Panc1 (cell line): ENCODE results near the gene TCOF1. TPM values are rescaled to one million over a fixed set of nuclear protein-coding genes. Genes with fewer than 3 reads are reported as not detected.

Experiments
- ATAC-seq: fragments of 200-7000 bp; cut with Tn5 transposase; 2 replicates; pipeline ENCODE4 v1.9.1; 2020; ENCODE audit warnings: mild to moderate bottlenecking, moderate library complexity
- BruUV-seq: library from RNA; stranded (reverse); fragments of 400-500 nt; replicated peaks from 2 replicates; lab custom pipeline; 2021; lab: Mats Ljungman, UMichigan
- CTCF ChIA-PET: fragments of 300-600 bp; sonication (Branson Sonifier 250); formaldehyde crosslinking; loops from one replicate; lab custom pipeline; 2022; ENCODE audit warnings: antibody characterized with exemption; lab: Charles Lee
- POLR2A ChIA-PET: fragments of 300-600 bp; sonication (Branson Sonifier 250); formaldehyde crosslinking; loops from one replicate; lab custom pipeline; 2022; ENCODE audit warnings: antibody characterized with exemption; lab: Charles Lee
- DNase-seq: peaks from one replicate; pipeline ENCODE4 v3.0.0-alpha.2; 2010; ENCODE audit warnings: low read depth, low spot score
- H3K27ac ChIP-seq: 2 replicates; pipeline ENCODE4 v1.5.1; 2011; ENCODE audit warnings: mild to moderate bottlenecking, low read length, inconsistent platforms
- H3K27me3 ChIP-seq: fragments of 200-500 bp; sonication (Bioruptor generic); 2 replicates; pipeline ENCODE4 v1.6.0; 2014; ENCODE audit warnings: low read length, inconsistent platforms; ENCODE audit not compliant: control insufficient read depth, insufficient read depth
- H3K36me3 ChIP-seq: fragments of 200-500 bp; sonication (Bioruptor generic); 2 replicates; pipeline ENCODE4 v1.5.1; 2014; ENCODE audit warnings: inconsistent platforms, mild to moderate bottlenecking, low read length, moderate library complexity; ENCODE audit not compliant: control insufficient read depth, insufficient read depth
- H3K4me1 ChIP-seq: 2 replicates; pipeline ENCODE4 v1.5.1; 2011; ENCODE audit warnings: inconsistent platforms, mild to moderate bottlenecking, low read length, moderate library complexity; ENCODE audit not compliant: control insufficient read depth, insufficient read depth
- H3K4me3 ChIP-seq, 2 experiments: 2 replicates each; pipeline ENCODE4 v1.5.1; 2011 to 2012; ENCODE audit warnings: low read depth in 2 of 2, low read length in 2 of 2, mild to moderate bottlenecking in 2 of 2, inconsistent platforms in 1 of 2, moderate library complexity in 1 of 2
- H3K9me3 ChIP-seq: fragments of 200-500 bp; sonication (Bioruptor generic); 2 replicates; pipeline ENCODE4 v1.5.1; 2014; ENCODE audit warnings: low read depth, mild to moderate bottlenecking, inconsistent platforms, low read length, moderate library complexity; ENCODE audit not compliant: control insufficient read depth, insufficient read depth
- POLR2AphosphoS5 ChIP-seq: IDR thresholded peaks from 2 replicates; pipeline ENCODE4 v1.6.1; 2012; ENCODE audit warnings: mild to moderate bottlenecking, low read depth, low read length, moderate library complexity
- SIN3A ChIP-seq: IDR thresholded peaks from 2 replicates; pipeline ENCODE4 v1.6.1; 2012; ENCODE audit warnings: low read depth, mild to moderate bottlenecking, low read length, moderate library complexity, borderline replicate concordance; ENCODE audit not compliant: insufficient read depth
- TCF7L2 ChIP-seq: IDR thresholded peaks from 2 replicates; pipeline ENCODE4 v1.6.1; 2011; ENCODE audit warnings: mild to moderate bottlenecking, low read depth, low read length, inconsistent platforms
- in situ Hi-C: cut with HindIII; loops from 2 replicates; pipeline ENCODE4 v1.10.0; 2016; ENCODE audit warnings: low sequenced_read_pairs, low pct_unique_long_range_greater_than_20kb
- intact Hi-C: fragments of 100-400 bp; cut with micrococcal nuclease; formaldehyde crosslinking; loops from one replicate; pipeline ENCODE4 v1.10.0; 2022; ENCODE audit not compliant: unreplicated experiment
- total RNA-seq: library from RNA; stranded (reverse); gene quantifications from one replicate; pipeline ENCODE4 v1.2.1, GENCODE V29; 2021; ENCODE audit not compliant: unreplicated experiment
- TF ChIP-seq, protein P1 (sequence below), 2 experiments: IDR thresholded peaks; 2 replicates each; pipeline ENCODE4 v1.6.1; 2011 to 2012; ENCODE audit warnings: low read depth in 2 of 2, control low read depth in 1 of 2, low read length in 1 of 2, mild to moderate bottlenecking in 1 of 2, moderate library complexity in 1 of 2; ENCODE audit not compliant: insufficient read depth in 1 of 2
- TF ChIP-seq, protein P2 (sequence below): fragments of 450-650 bp; IDR thresholded peaks from 2 replicates; pipeline ENCODE4 v1.5.1; 2017; ENCODE audit warnings: mild to moderate bottlenecking

TCOF1 gene
- total RNA-seq, 1 experiment from 2014 or later = 92.8 TPM

DNA sequence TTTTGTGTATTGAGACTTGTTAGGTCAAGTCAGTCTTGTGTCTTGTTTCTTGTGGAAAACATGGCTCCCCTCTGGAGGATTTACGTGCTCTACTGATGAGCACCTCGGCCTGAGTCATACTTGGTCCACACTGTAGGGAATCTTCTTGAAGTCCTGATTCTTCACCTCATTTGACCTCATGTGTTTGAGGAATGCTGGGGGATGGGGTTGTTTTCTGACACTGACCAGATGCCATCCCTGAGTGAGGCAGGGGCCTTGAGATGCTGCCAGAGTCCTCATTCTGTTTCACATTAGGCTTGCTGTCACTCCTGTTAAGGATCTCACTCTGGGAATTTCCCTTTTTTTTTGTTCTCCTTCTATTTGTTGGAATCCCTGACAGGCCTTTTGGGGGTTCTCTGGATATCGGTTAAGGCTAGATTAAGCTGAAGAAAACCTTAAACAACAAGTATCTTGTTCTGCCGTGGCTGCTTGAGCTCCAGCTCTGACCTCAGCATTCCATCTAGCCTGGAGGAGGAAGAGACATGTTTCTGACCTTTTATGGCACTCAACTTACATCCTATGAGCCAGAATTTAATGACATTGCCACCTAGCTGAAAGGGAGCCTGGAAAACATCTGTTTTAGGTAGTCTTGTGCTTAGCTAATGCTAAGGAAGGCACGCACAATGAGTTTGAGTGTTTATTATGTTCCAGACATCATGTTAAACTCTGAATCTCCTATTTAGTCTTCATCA lies 20.6 kb downstream of the TCOF1 start:
- in situ Hi-C loops (no loop called here), intact Hi-C loops (no loop called here)
- DNase-seq (no peak), ATAC-seq (no peak)
- CTCF ChIA-PET = no interaction called here
- Histone ChIP-seq H3K4me3 (no peak overlapping the region), H3K9me3 (no peaks in the 10 kb centered on the region), H3K27me3 (no peaks in the 10 kb centered on the region), H3K36me3 (peaks cover 27% of the 10 kb centered on the region), H3K4me1 (no peaks in the 10 kb centered on the region), H3K27ac (no peak overlapping the region)
- POLR2A ChIA-PET = no interaction called here
- TF ChIP-seq, protein P1, sequence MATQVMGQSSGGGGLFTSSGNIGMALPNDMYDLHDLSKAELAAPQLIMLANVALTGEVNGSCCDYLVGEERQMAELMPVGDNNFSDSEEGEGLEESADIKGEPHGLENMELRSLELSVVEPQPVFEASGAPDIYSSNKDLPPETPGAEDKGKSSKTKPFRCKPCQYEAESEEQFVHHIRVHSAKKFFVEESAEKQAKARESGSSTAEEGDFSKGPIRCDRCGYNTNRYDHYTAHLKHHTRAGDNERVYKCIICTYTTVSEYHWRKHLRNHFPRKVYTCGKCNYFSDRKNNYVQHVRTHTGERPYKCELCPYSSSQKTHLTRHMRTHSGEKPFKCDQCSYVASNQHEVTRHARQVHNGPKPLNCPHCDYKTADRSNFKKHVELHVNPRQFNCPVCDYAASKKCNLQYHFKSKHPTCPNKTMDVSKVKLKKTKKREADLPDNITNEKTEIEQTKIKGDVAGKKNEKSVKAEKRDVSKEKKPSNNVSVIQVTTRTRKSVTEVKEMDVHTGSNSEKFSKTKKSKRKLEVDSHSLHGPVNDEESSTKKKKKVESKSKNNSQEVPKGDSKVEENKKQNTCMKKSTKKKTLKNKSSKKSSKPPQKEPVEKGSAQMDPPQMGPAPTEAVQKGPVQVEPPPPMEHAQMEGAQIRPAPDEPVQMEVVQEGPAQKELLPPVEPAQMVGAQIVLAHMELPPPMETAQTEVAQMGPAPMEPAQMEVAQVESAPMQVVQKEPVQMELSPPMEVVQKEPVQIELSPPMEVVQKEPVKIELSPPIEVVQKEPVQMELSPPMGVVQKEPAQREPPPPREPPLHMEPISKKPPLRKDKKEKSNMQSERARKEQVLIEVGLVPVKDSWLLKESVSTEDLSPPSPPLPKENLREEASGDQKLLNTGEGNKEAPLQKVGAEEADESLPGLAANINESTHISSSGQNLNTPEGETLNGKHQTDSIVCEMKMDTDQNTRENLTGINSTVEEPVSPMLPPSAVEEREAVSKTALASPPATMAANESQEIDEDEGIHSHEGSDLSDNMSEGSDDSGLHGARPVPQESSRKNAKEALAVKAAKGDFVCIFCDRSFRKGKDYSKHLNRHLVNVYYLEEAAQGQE (IDR thresholded peaks at IDR 0.05; ENCODE audit: insufficient read depth in 1 of 2, low read depth in 2 of 2, low read length in 1 of 2) = no peak
- no TSS peak for BruUV-seq

DNA sequence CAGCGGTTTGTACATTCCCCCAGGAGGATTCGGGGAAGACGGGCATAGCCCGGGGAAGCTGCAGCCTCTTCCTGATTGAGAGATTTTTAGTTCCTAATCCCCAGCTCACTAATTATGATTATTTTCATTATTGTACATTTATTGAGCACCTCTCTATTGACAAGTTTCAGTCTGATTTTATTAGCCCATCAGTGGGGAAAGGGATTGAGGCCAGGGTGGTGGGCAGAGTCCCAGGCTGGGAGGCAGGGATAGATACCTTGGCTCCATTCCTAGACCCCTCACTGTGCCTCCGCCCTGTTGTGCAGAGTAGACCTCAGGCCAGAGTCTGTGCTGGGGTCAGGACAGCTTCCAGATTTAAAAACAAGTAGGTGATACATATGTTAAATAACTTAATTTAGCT lies 27.2 kb downstream of the TCOF1 start:
- ATAC-seq (no peak), DNase-seq (no peak)
- no peaks in the 10 kb centered on the region for H3K4me1 ChIP-seq
- no peak overlapping the region for H3K27ac ChIP-seq
- H3K4me3 ChIP-seq = no peak overlapping the region
- H3K36me3 ChIP-seq = peaks cover 17% of the 10 kb centered on the region
- CTCF ChIA-PET = no interaction called here
- no peaks in the 10 kb centered on the region for H3K27me3 ChIP-seq
- TF ChIP-seq, protein P2, sequence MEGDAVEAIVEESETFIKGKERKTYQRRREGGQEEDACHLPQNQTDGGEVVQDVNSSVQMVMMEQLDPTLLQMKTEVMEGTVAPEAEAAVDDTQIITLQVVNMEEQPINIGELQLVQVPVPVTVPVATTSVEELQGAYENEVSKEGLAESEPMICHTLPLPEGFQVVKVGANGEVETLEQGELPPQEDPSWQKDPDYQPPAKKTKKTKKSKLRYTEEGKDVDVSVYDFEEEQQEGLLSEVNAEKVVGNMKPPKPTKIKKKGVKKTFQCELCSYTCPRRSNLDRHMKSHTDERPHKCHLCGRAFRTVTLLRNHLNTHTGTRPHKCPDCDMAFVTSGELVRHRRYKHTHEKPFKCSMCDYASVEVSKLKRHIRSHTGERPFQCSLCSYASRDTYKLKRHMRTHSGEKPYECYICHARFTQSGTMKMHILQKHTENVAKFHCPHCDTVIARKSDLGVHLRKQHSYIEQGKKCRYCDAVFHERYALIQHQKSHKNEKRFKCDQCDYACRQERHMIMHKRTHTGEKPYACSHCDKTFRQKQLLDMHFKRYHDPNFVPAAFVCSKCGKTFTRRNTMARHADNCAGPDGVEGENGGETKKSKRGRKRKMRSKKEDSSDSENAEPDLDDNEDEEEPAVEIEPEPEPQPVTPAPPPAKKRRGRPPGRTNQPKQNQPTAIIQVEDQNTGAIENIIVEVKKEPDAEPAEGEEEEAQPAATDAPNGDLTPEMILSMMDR = no peak
- TF ChIP-seq SIN3A (no peak), TCF7L2 (no peak), POLR2AphosphoS5 (no peak)
- TF ChIP-seq, protein P1 (IDR thresholded peaks at IDR 0.05; ENCODE audit: insufficient read depth in 1 of 2, low read depth in 2 of 2, low read length in 1 of 2) = no peak
- intact Hi-C loops = no loop called here
- in situ Hi-C loops = no loop called here
- H3K9me3 ChIP-seq = no peaks in the 10 kb centered on the region
- BruUV-seq = no TSS peak
- POLR2A ChIA-PET = no interaction called here
